Measurements from ENCODE around the gene SHISA9. TPM values are rescaled to one million over a fixed set of nuclear protein-coding genes. Genes with fewer than 3 reads are reported as not detected.

SHISA9 gene
- total and polyA plus RNA-seq, 3 experiments from 2014 or later: 0.04 to 0.35 TPM; not detected in 1

DNA sequence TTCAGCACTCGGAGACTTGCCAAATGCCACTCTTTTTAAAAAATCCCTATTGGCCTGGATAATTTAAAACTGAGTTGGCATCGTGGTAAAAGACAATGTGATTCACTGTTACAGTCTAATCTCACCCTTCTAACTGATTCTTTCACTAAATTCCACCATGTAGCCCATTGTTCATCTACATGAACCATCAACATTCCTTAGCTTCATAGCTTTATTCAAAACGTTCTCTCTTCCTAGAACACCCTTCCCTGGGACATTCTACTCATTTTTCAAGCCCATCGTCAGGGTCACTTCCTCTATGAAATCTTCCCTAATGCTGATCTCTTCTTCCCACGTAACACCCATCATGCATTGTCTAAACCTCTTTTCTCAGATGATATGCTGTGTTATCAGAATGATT is 15.7 kb upstream of the SHISA9 start:
- POLR2A ChIA-PET: no interaction called here
- Mint-ChIP-seq H3K27me3 (peaks cover 3 to 20% of the 10 kb centered on the region in 2 donors), H3K9me3 (peaks cover 0 to 6% (median 0%) of the 10 kb centered on the region in 5 donors), H3K27ac (no peak overlapping the region), H3K4me1 (no peaks in the 10 kb centered on the region), H3K36me3 (no peaks in the 10 kb centered on the region), H3K4me3 (no peak overlapping the region)
- Histone ChIP-seq H3K9me3 (ENCODE audit: low read length) (no peaks in the 10 kb centered on the region), H3K4me3 (ENCODE audit: low read length) (no peak overlapping the region), H3K27ac (ENCODE audit: low read depth, low read length) (no peak overlapping the region), H3K36me3 (ENCODE audit: insufficient read depth, low read length) (no peaks in the 10 kb centered on the region), H3K4me1 (ENCODE audit: insufficient read depth, low read length) (no peaks in the 10 kb centered on the region), H3K27me3 (ENCODE audit: insufficient read depth, low read length, poor library complexity, severe bottlenecking) (no peaks in the 10 kb centered on the region)
- CTCF ChIA-PET: no interaction called here
- no peak for DNase-seq

DNA sequence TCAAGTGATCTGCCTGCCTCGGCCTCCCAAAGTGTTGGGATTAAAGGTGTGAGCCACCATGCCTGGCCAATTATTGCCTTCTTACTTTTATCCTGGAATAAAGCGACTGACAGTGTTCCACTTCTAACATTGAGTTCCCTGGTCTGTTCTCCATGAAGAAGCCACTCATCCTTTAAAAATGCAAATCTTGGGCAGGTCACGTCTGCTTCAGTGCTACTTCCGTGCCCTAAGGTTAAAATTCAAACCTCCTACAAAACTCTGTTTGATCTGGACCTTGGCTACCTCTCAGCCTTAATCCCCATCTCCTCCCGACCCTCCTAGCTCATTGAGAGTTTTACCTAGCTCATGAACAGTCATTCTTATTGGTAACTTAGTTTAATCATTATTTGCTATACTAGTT is 9.6 kb upstream of the SHISA9 start:
- CTCF ChIA-PET: interaction anchor here (0.7 kb wide), 1 partner anchor 1921 kb away, joined by 3 read pairs; no protein-coding TSS in a partner anchor

DNA sequence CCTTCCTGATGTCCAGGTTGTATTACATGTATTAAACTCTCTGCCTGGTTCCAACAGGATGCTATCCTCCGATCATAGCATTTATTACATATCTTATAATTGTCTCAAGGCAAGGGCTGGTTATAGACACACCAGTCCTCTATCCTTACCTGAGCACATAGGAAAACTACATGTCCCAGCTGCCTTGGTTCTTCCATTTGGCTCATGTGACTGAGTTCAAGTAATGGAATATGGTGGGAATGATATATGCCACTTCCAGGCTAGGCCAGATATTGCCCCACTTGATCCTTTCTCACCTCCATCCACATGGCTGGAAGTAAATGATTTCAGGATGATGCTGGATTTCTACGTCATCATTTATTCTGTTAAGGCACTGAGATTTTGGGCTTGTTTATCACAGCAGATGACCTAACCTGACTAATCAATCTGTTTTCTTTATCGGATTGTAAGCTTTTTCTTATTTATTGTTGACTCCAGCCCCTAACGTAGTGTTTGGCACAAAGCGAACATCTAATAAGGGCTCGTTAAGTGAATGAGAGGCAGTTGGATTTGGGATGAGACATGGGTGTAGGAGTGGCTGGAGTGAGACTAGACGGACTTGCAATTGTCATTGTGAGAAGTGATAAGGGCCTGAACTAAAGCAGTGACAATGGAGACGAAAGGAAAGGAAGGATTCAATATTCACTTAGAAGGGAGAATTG is 8.2 kb upstream of the SHISA9 start:
- Histone ChIP-seq H3K4me1 (ENCODE audit: insufficient read depth, low read length) (no peaks in the 10 kb centered on the region), H3K27me3 (ENCODE audit: insufficient read depth, low read length, poor library complexity, severe bottlenecking) (no peaks in the 10 kb centered on the region), H3K9me3 (ENCODE audit: low read length) (no peaks in the 10 kb centered on the region), H3K4me3 (ENCODE audit: low read length) (no peak overlapping the region), H3K36me3 (ENCODE audit: insufficient read depth, low read length) (no peaks in the 10 kb centered on the region), H3K27ac (ENCODE audit: low read depth, low read length) (no peak overlapping the region)
- Mint-ChIP-seq H3K36me3 (no peaks in the 10 kb centered on the region), H3K27ac (no peak overlapping the region), H3K4me3 (no peak overlapping the region), H3K27me3 (peaks cover 7 to 16% of the 10 kb centered on the region in 2 donors), H3K9me3 (peaks cover 0 to 2% (median 0%) of the 10 kb centered on the region in 5 donors), H3K4me1 (no peaks in the 10 kb centered on the region)
- ChIA-PET POLR2A (no interaction called here), CTCF (no interaction called here)
- no peak for DNase-seq

More for the DNA sequence above, 9.6 kb upstream of the SHISA9 start:
- H3K4me3 Mint-ChIP-seq: no peak overlapping the region
- no peaks in the 10 kb centered on the region for H3K4me1 ChIP-seq (ENCODE audit: insufficient read depth, low read length)
- POLR2A ChIA-PET: no interaction called here
- H3K27ac ChIP-seq (ENCODE audit: low read depth, low read length): no peak overlapping the region
- H3K36me3 ChIP-seq (ENCODE audit: insufficient read depth, low read length): no peaks in the 10 kb centered on the region
- no peaks in the 10 kb centered on the region for H3K36me3 Mint-ChIP-seq
- no peaks in the 10 kb centered on the region for H3K4me1 Mint-ChIP-seq
- no peak overlapping the region for H3K4me3 ChIP-seq (ENCODE audit: low read length)
- no peaks in the 10 kb centered on the region for H3K9me3 ChIP-seq (ENCODE audit: low read length)
- DNase-seq: no peak
- H3K27me3 Mint-ChIP-seq: peaks cover 10 to 20% of the 10 kb centered on the region in 2 donors
- H3K27me3 ChIP-seq (ENCODE audit: insufficient read depth, low read length, poor library complexity, severe bottlenecking): no peaks in the 10 kb centered on the region
- no peak overlapping the region for H3K27ac Mint-ChIP-seq
- peaks cover 0 to 4% (median 0%) of the 10 kb centered on the region in 5 donors for H3K9me3 Mint-ChIP-seq

DNA sequence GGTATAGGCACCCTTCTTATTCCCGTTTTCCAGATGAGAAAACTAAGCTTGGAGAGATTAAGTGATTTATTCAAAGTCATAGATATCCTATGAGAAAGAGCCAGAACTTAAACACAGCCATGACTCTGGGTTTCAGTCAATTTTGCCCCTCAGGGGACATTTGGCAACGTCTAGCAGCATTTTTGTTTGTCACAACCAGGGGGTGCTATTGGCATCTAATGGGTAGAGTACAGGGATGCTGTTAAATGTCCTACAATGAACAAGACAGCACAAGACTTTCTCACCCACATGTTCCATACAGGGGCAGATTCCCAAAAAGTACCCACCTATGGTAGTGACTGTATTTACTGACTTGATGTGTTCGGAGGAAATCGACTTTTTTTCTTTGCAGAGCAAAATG is 4.8 kb upstream of the SHISA9 start:
- H3K4me1 ChIP-seq (ENCODE audit: insufficient read depth, low read length): no peaks in the 10 kb centered on the region
- H3K9me3 ChIP-seq (ENCODE audit: low read length): no peaks in the 10 kb centered on the region
- no peak overlapping the region for H3K27ac Mint-ChIP-seq
- ChIA-PET POLR2A (no interaction called here), CTCF (no interaction called here)
- H3K4me3 Mint-ChIP-seq: no peak overlapping the region
- no peak overlapping the region for H3K4me3 ChIP-seq (ENCODE audit: low read length)
- H3K27me3 Mint-ChIP-seq: peaks cover 21 to 30% of the 10 kb centered on the region in 2 donors
- peaks cover 0 to 2% (median 0%) of the 10 kb centered on the region in 5 donors for H3K9me3 Mint-ChIP-seq
- no peaks in the 10 kb centered on the region for H3K4me1 Mint-ChIP-seq
- DNase-seq: no peak
- H3K36me3 ChIP-seq (ENCODE audit: insufficient read depth, low read length): no peaks in the 10 kb centered on the region
- no peak overlapping the region for H3K27ac ChIP-seq (ENCODE audit: low read depth, low read length)
- H3K36me3 Mint-ChIP-seq: no peaks in the 10 kb centered on the region
- no peaks in the 10 kb centered on the region for H3K27me3 ChIP-seq (ENCODE audit: insufficient read depth, low read length, poor library complexity, severe bottlenecking)

DNA sequence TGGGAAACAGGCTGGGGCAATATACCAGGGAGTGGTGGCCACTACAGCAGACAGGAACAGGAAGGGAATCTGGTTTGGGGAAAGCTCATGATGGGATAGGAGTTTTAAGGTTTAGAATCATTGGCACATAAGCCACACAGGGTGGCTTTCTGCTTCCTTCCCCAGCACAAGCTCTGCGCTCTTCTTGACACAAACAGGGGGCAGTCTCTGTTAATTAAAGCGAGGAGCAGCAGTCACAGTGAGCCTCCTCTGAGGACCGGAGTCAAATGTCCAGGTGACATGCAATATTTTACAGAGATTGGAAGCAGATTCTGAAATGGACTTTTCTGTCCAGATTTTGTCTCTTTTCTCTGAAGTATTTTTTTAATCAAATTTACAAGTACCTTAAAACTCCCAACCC is 2.8 kb upstream of the SHISA9 start:
- no peak for DNase-seq
- Mint-ChIP-seq H3K4me1 (peaks cover 0 to under 1% (median 0%) of the 10 kb centered on the region in 3 donors), H3K36me3 (no peaks in the 10 kb centered on the region), H3K9me3 (peaks cover 0 to 2% (median 0%) of the 10 kb centered on the region in 5 donors), H3K4me3 (no peak overlapping the region), H3K27me3 (peaks cover 21 to 39% of the 10 kb centered on the region in 2 donors), H3K27ac (no peak overlapping the region)
- Histone ChIP-seq H3K27me3 (ENCODE audit: insufficient read depth, low read length, poor library complexity, severe bottlenecking) (no peaks in the 10 kb centered on the region), H3K4me3 (ENCODE audit: low read length) (no peak overlapping the region), H3K4me1 (ENCODE audit: insufficient read depth, low read length) (no peaks in the 10 kb centered on the region), H3K27ac (ENCODE audit: low read depth, low read length) (no peak overlapping the region), H3K9me3 (ENCODE audit: low read length) (no peaks in the 10 kb centered on the region), H3K36me3 (ENCODE audit: insufficient read depth, low read length) (no peaks in the 10 kb centered on the region)
- ChIA-PET POLR2A (no interaction called here), CTCF (no interaction called here)

DNA sequence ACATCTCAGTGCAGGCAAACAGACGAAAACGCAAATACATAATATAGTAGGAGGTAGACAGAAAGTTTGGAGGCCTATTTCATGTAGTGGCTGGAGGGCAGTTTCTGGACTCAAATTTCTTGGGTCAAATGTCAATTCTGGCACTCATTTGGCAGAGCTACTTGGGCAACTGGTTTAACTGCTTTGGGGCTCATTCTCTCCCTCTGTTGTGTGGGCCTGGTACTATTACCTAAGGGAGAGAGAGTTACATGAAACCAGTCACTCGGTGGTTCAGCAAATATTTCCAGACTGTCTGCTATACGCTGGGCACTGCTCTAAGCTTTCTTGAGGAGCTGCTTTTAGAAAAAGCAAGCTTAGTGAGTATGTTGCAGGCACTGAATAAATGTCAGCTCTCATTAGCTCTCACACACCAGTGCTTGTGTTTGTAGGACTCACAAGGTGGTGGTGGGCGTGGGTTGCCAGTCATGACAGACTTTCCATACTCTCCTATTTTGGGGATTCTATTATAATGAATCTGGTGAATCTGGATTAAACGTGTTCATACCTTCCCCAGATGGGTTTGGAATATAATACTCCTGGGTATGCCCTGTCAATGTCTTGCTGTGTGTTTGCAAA is 1.8 kb upstream of the SHISA9 start:
- peaks cover 0 to 2% (median 0%) of the 10 kb centered on the region in 5 donors for H3K9me3 Mint-ChIP-seq
- no peak for DNase-seq
- H3K4me3 Mint-ChIP-seq: no peak overlapping the region
- no peak overlapping the region for H3K4me3 ChIP-seq (ENCODE audit: low read length)
- H3K4me1 Mint-ChIP-seq: peaks cover 0 to 2% (median 0%) of the 10 kb centered on the region in 3 donors
- ChIA-PET POLR2A (no interaction called here), CTCF (no interaction called here)
- no peak overlapping the region for H3K27ac ChIP-seq (ENCODE audit: low read depth, low read length)
- H3K36me3 Mint-ChIP-seq: no peaks in the 10 kb centered on the region
- H3K4me1 ChIP-seq (ENCODE audit: insufficient read depth, low read length): no peaks in the 10 kb centered on the region
- H3K9me3 ChIP-seq (ENCODE audit: low read length): no peaks in the 10 kb centered on the region
- peaks cover 29 to 40% of the 10 kb centered on the region in 2 donors for H3K27me3 Mint-ChIP-seq
- no peak overlapping the region for H3K27ac Mint-ChIP-seq
- no peaks in the 10 kb centered on the region for H3K36me3 ChIP-seq (ENCODE audit: insufficient read depth, low read length)
- no peaks in the 10 kb centered on the region for H3K27me3 ChIP-seq (ENCODE audit: insufficient read depth, low read length, poor library complexity, severe bottlenecking)

DNA sequence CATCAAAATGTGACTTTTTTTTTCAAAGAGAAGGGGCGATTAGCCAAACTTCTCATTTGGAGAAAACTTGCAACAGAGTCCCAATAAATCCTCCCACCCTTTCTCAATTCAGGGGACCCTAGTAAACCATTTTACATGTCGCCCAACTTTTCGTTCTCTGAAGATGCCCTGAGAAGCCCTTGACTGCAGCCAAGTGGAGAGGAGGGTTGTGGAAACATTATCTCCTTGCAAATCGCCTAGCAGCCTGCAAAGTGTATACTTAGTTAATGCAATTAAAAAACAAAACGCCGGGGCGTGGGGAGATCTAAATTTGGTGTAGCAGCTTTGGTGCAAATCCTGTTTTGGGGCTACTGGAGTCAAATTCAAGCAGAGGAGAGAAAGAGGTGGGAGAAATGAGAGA is 1.2 kb upstream of the SHISA9 start:
- Mint-ChIP-seq H3K4me3 (no peak overlapping the region), H3K27me3 (peaks cover 32 to 42% of the 10 kb centered on the region in 2 donors), H3K36me3 (no peaks in the 10 kb centered on the region), H3K27ac (no peak overlapping the region), H3K4me1 (peaks cover 0 to 2% (median 0%) of the 10 kb centered on the region in 3 donors), H3K9me3 (peaks cover 0 to 2% (median 0%) of the 10 kb centered on the region in 5 donors)
- H3K36me3 ChIP-seq (ENCODE audit: insufficient read depth, low read length): no peaks in the 10 kb centered on the region
- no peaks in the 10 kb centered on the region for H3K4me1 ChIP-seq (ENCODE audit: insufficient read depth, low read length)
- DNase-seq: no peak
- CTCF ChIA-PET: no interaction called here
- POLR2A ChIA-PET: no interaction called here
- no peaks in the 10 kb centered on the region for H3K27me3 ChIP-seq (ENCODE audit: insufficient read depth, low read length, poor library complexity, severe bottlenecking)
- H3K9me3 ChIP-seq (ENCODE audit: low read length): no peaks in the 10 kb centered on the region
- no peak overlapping the region for H3K4me3 ChIP-seq (ENCODE audit: low read length)
- no peak overlapping the region for H3K27ac ChIP-seq (ENCODE audit: low read depth, low read length)

DNA sequence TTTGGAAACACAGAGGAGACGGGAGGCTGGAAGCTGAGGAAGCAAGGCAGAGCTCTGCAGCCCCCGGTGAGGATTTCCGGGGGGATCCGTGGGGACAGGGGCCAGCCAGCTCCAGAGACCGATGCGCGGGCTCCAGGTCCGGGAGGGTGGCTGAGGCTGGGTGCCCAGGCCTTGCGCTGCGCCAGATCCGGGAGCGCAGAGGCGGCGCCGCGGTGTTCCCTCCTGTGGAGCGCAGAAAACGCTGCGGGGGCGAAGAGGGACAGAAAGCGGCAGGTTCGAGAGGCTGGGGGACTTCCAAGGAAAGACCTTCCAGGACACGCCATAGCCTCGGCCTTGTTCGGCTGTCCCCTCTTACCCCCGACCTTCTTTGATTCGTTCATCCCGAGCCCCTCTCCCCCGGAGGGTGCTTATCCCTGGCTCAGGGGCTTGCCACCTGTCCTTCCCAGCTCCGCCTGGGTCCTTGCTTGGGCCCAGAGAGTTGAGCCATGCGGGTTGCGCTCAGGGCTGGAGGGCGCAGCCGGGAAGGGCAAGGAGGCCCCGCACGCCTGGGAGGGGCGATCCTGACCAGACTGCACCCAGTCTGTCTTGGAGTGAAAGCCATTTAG is 697 bp upstream of the SHISA9 start:
- Histone ChIP-seq H3K27ac (ENCODE audit: low read depth, low read length) (no peak overlapping the region), H3K4me3 (ENCODE audit: low read length) (no peak overlapping the region), H3K9me3 (ENCODE audit: low read length) (no peaks in the 10 kb centered on the region), H3K27me3 (ENCODE audit: insufficient read depth, low read length, poor library complexity, severe bottlenecking) (no peaks in the 10 kb centered on the region), H3K4me1 (ENCODE audit: insufficient read depth, low read length) (no peaks in the 10 kb centered on the region), H3K36me3 (ENCODE audit: insufficient read depth, low read length) (no peaks in the 10 kb centered on the region)
- POLR2A ChIA-PET: no interaction called here
- Mint-ChIP-seq H3K9me3 (peaks cover 0 to 2% (median 0%) of the 10 kb centered on the region in 5 donors), H3K27me3 (peaks cover 36 to 47% of the 10 kb centered on the region in 2 donors), H3K36me3 (no peaks in the 10 kb centered on the region), H3K4me3 (no peak overlapping the region), H3K27ac (no peak overlapping the region), H3K4me1 (peaks cover 0 to 2% (median 0%) of the 10 kb centered on the region in 3 donors)
- CTCF ChIA-PET: no interaction called here
- DNase-seq: no peak
